ENCODE data around the gene ABHD10.

The ABHD10 gene

GRCh38 chr3:111948786-111949185 lies 30.0 kb upstream of the ABHD10 start:
- peaks cover 13% of the 10 kb centered on the region; the same call in 1 of the 2 replicates for H3K36me3 ChIP-seq
- H3K27ac ChIP-seq: no peak overlapping the region
- no peak overlapping the region for H3K9ac ChIP-seq
- TF ChIP-seq Cebpa-rat (IDR thresholded peaks at IDR 0.05): no peak
- no peaks in the 10 kb centered on the region for H4K20me1 ChIP-seq
- no peaks in the 10 kb centered on the region for H3K27me3 ChIP-seq
- H3K4me2 ChIP-seq: no peak overlapping the region
- H3K9me3 ChIP-seq: no peaks in the 10 kb centered on the region
- no peaks in the 10 kb centered on the region for H3K4me1 ChIP-seq
- H3K4me3 ChIP-seq: no peak overlapping the region

- TF ChIP-seq Cebpa-rat (IDR thresholded peaks at IDR 0.05): no peak
- Histone ChIP-seq H4K20me1 (no peaks in the 10 kb centered on the region), H3K36me3 (peaks cover 15% of the 10 kb centered on the region; the same call in 1 of the 2 replicates)
These were observed 29.1 kb upstream of the ABHD10 start for GRCh38 chr3:111949712-111950111.

GRCh38 chr3:111951032-111951431 lies 27.8 kb upstream of the ABHD10 start:
- Histone ChIP-seq H4K20me1 (no peaks in the 10 kb centered on the region), H3K36me3 (peaks cover 15% of the 10 kb centered on the region; the same call in 1 of the 2 replicates), H3K27ac (no peak overlapping the region), H3K9me3 (no peaks in the 10 kb centered on the region), H3K4me1 (no peaks in the 10 kb centered on the region), H3K4me2 (no peak overlapping the region), H3K4me3 (no peak overlapping the region), H3K27me3 (no peaks in the 10 kb centered on the region), H3K9ac (no peak overlapping the region)
- no peak for TF ChIP-seq Cebpa-rat (IDR thresholded peaks at IDR 0.05)

More at GRCh38 chr3:111949712-111950111, 29.1 kb upstream of the ABHD10 start:
- no peak overlapping the region for H3K9ac ChIP-seq
- H3K9me3 ChIP-seq: no peaks in the 10 kb centered on the region
- H3K27me3 ChIP-seq: no peaks in the 10 kb centered on the region
- no peak overlapping the region for H3K4me3 ChIP-seq
- H3K27ac ChIP-seq: no peak overlapping the region
- no peaks in the 10 kb centered on the region for H3K4me1 ChIP-seq
- no peak overlapping the region for H3K4me2 ChIP-seq

- Histone ChIP-seq H3K4me3 (no peak overlapping the region), H3K4me2 (no peak overlapping the region), H3K27me3 (no peaks in the 10 kb centered on the region), H3K36me3 (peaks cover 15% of the 10 kb centered on the region; the same call in 1 of the 2 replicates), H4K20me1 (no peaks in the 10 kb centered on the region), H3K4me1 (no peaks in the 10 kb centered on the region), H3K9me3 (no peaks in the 10 kb centered on the region), H3K9ac (no peak overlapping the region), H3K27ac (no peak overlapping the region)
- no peak for TF ChIP-seq Cebpa-rat (IDR thresholded peaks at IDR 0.05)
These were observed 26.7 kb upstream of the ABHD10 start for GRCh38 chr3:111952086-111952485.

GRCh38 chr3:111952866-111953450 lies 25.9 kb upstream of the ABHD10 start:
- H3K4me3 ChIP-seq: no peak overlapping the region
- no peaks in the 10 kb centered on the region for H4K20me1 ChIP-seq
- H3K4me1 ChIP-seq: no peaks in the 10 kb centered on the region
- H3K9me3 ChIP-seq: no peaks in the 10 kb centered on the region
- no peak overlapping the region for H3K4me2 ChIP-seq
- no peaks in the 10 kb centered on the region for H3K27me3 ChIP-seq
- H3K9ac ChIP-seq: no peak overlapping the region
- no peak overlapping the region for H3K27ac ChIP-seq
- TF ChIP-seq Cebpa-rat (IDR thresholded peaks at IDR 0.05): no peak
- H3K36me3 ChIP-seq: peaks cover 15% of the 10 kb centered on the region; the same call in 1 of the 2 replicates

- no peak overlapping the region for H3K4me2 ChIP-seq
- H3K36me3 ChIP-seq: peaks cover 15% of the 10 kb centered on the region; the same call in 1 of the 2 replicates
- no peak overlapping the region for H3K27ac ChIP-seq
- H3K4me3 ChIP-seq: no peak overlapping the region
- no peak overlapping the region for H3K9ac ChIP-seq
- no peaks in the 10 kb centered on the region for H3K4me1 ChIP-seq
- no peaks in the 10 kb centered on the region for H3K9me3 ChIP-seq
- no peaks in the 10 kb centered on the region for H3K27me3 ChIP-seq
- TF ChIP-seq Cebpa-rat (IDR thresholded peaks at IDR 0.05): no peak
- H4K20me1 ChIP-seq: no peaks in the 10 kb centered on the region
These were observed 24.4 kb upstream of the ABHD10 start for GRCh38 chr3:111954228-111954990.

GRCh38 chr3:111955876-111956275 lies 22.9 kb upstream of the ABHD10 start:
- no peak overlapping the region for H3K27ac ChIP-seq
- H3K4me1 ChIP-seq: no peaks in the 10 kb centered on the region
- H3K27me3 ChIP-seq: no peaks in the 10 kb centered on the region
- no peak overlapping the region for H3K4me2 ChIP-seq
- no peak for TF ChIP-seq Cebpa-rat (IDR thresholded peaks at IDR 0.05)
- no peaks in the 10 kb centered on the region for H3K9me3 ChIP-seq
- H3K36me3 ChIP-seq: peaks cover 15% of the 10 kb centered on the region; the same call in 1 of the 2 replicates
- no peak overlapping the region for H3K9ac ChIP-seq
- H3K4me3 ChIP-seq: no peak overlapping the region
- H4K20me1 ChIP-seq: no peaks in the 10 kb centered on the region

GRCh38 chr3:111956449-111956848 lies 22.4 kb upstream of the ABHD10 start:
- Histone ChIP-seq H3K4me1 (no peaks in the 10 kb centered on the region), H3K4me2 (no peak overlapping the region), H3K36me3 (peaks cover 15% of the 10 kb centered on the region; the same call in 1 of the 2 replicates), H3K27ac (no peak overlapping the region), H3K9ac (no peak overlapping the region), H4K20me1 (no peaks in the 10 kb centered on the region), H3K4me3 (no peak overlapping the region), H3K27me3 (no peaks in the 10 kb centered on the region), H3K9me3 (no peaks in the 10 kb centered on the region)
- TF ChIP-seq Cebpa-rat (IDR thresholded peaks at IDR 0.05): no peak

GRCh38 chr3:111956995-111957734 lies 21.7 kb upstream of the ABHD10 start:
- Histone ChIP-seq H4K20me1 (no peaks in the 10 kb centered on the region), H3K4me2 (no peak overlapping the region), H3K27ac (no peak overlapping the region), H3K27me3 (no peaks in the 10 kb centered on the region), H3K4me1 (no peaks in the 10 kb centered on the region), H3K4me3 (no peak overlapping the region), H3K9me3 (no peaks in the 10 kb centered on the region), H3K36me3 (peaks cover 15% of the 10 kb centered on the region; the same call in 1 of the 2 replicates), H3K9ac (no peak overlapping the region)
- no peak for TF ChIP-seq Cebpa-rat (IDR thresholded peaks at IDR 0.05)

Data from BLaER1 (cell line).